ENCODE results near the gene FNBP1L. TPM values are rescaled to one million over a fixed set of nuclear protein-coding genes. Genes with fewer than 3 reads are reported as not detected.
A peak's percentile ranks its signal among the peaks of the same experiment; 100 is the strongest.

FNBP1L gene
- total and polyA plus RNA-seq, 9 of the 15 experiments (the other 6 are each of a cell fraction or from before 2014, with no cell fraction given) = 1.4 to 6.9 (median 5.9) TPM

DNA sequence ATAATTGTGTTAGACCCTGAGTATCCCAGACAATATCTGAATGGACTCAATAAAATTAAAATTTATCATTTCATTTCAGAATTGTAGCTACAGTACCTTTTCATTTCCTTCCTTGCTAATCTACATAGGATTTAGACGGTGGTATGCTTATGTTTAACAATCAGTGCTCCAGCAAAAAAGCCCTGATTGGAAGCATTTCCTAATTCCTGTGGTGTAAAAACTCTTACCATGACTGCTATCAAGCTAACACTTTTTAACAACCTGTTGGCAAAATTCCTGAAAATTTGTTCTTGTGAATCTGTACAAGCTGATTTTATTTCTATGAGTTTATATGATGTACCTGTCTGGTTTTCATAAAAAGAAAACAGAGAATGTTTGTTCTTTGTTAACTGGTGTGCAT is 5.2 kb upstream of the FNBP1L start:
- H3K9me1 ChIP-seq (ENCODE audit: control insufficient read depth, insufficient read depth, low read length) = no peaks in the 10 kb centered on the region
- BruUV-seq (replicated peaks) = no TSS peak
- H4K20me1 ChIP-seq (replicated peaks; ENCODE audit: control insufficient read depth, insufficient read depth, low read length) = no peaks in the 10 kb centered on the region
- TF ChIP-seq KDM1A (IDR thresholded peaks at IDR 0.05) = peak in 1 of 2 experiments; percentile 36; a peak in 1 of 4 replicates
- no peak for TF ChIP-seq FOXK2 (conservative IDR thresholded peaks at IDR 0.05 in 1 of 2, IDR thresholded peaks at IDR 0.05 in 1 of 2; ENCODE audit: low read depth in 2 of 2)
- DNase-seq (ENCODE audit: extremely low read depth in 1 of 4, low spot score in 3 of 4) (no peak), ATAC-seq (no peak), FAIRE-seq (no peak)
- no peak overlapping the region for H3K27ac ChIP-seq (ENCODE audit: extremely low read depth, low read depth, low read length)
- in situ Hi-C loops (cut with MboI) (loop anchor here (10.0 kb wide), 1 partner anchor 372 kb away; no protein-coding TSS in a partner anchor), intact Hi-C loops (cut with micrococcal nuclease) (no loop called here)
- no peaks in the 10 kb centered on the region for H3K36me3 ChIP-seq (ENCODE audit: control insufficient read depth, insufficient read depth, low read length)
- no peaks in the 10 kb centered on the region; the same call in 1 of the 2 replicates for H3K9me3 ChIP-seq (replicated peaks; ENCODE audit: control insufficient read depth, insufficient read depth, low read depth, low read length)
- no peak overlapping the region for H3K4me2 ChIP-seq (ENCODE audit: insufficient read depth, low read length)
- no peak overlapping the region for H3K9ac ChIP-seq (ENCODE audit: insufficient read depth in 1 of 2, low read depth in 2 of 2, low read length in 2 of 2)
- no peak overlapping the region for H3K4me3 ChIP-seq
- H3K27me3 ChIP-seq (ENCODE audit: control insufficient read depth in 2 of 2, insufficient read depth in 2 of 2, low read length in 2 of 2) = no peaks in the 10 kb centered on the region
- H2AFZ ChIP-seq (ENCODE audit: low read depth, low read length) = no peak overlapping the region
- CTCF ChIA-PET (ENCODE audit: low intra/inter-chr PET ratio) = interaction anchor here (1.0 kb wide), 1 partner anchor 371 kb away, joined by 4 read pairs; no protein-coding TSS in a partner anchor
- POLR2A ChIA-PET = no interaction called here
- H3K79me2 ChIP-seq (ENCODE audit: control insufficient read depth, insufficient read depth, low read length) = no peaks in the 10 kb centered on the region
- 5% methylated on average over 1 of the region's 1 CpG for WGBS (ENCODE audit: insufficient coverage, low coverage, missing lambda C conversion rate)
- peaks cover 0 to 19% of the 10 kb centered on the region in 2 experiments; a peak in 3 of 5 replicates for H3K4me1 ChIP-seq (replicated peaks in 1 of 2; ENCODE audit: control insufficient read depth in 2 of 2, insufficient read depth in 2 of 2, low read length in 2 of 2)

- H4K20me1 ChIP-seq (replicated peaks; ENCODE audit: control insufficient read depth, insufficient read depth, low read length) = no peaks in the 10 kb centered on the region
- H3K9me1 ChIP-seq (ENCODE audit: control insufficient read depth, insufficient read depth, low read length) = no peaks in the 10 kb centered on the region
- intact Hi-C loops (cut with micrococcal nuclease) (no loop called here), in situ Hi-C loops (cut with MboI) (loop anchor here (10.0 kb wide), 1 partner anchor 371 kb away; no protein-coding TSS in a partner anchor)
- ATAC-seq (no peak), FAIRE-seq (no peak), DNase-seq (ENCODE audit: extremely low read depth in 1 of 4, low spot score in 3 of 4) (no peak)
- TF ChIP-seq MCM5 (IDR thresholded peaks at IDR 0.05; ENCODE audit: low read depth) = no peak
- peak; percentile 33; the same call in 1 of the 2 replicates for TF ChIP-seq NFIC (IDR thresholded peaks at IDR 0.05)
- no peak overlapping the region for H3K4me3 ChIP-seq
- no peaks in the 10 kb centered on the region; the same call in 1 of the 2 replicates for H3K9me3 ChIP-seq (replicated peaks; ENCODE audit: control insufficient read depth, insufficient read depth, low read depth, low read length)
- no TSS peak for BruUV-seq (replicated peaks)
- no peaks in the 10 kb centered on the region for H3K36me3 ChIP-seq (ENCODE audit: control insufficient read depth, insufficient read depth, low read length)
- POLR2A ChIA-PET = no interaction called here
- CTCF ChIA-PET (ENCODE audit: low intra/inter-chr PET ratio) = interaction anchor here (1.0 kb wide), 1 partner anchor 370 kb away, joined by 4 read pairs; no protein-coding TSS in a partner anchor
- H3K27ac ChIP-seq (ENCODE audit: extremely low read depth, low read depth, low read length) = no peak overlapping the region
- H3K79me2 ChIP-seq (ENCODE audit: control insufficient read depth, insufficient read depth, low read length) = no peaks in the 10 kb centered on the region
- H3K27me3 ChIP-seq (ENCODE audit: control insufficient read depth in 2 of 2, insufficient read depth in 2 of 2, low read length in 2 of 2) = no peaks in the 10 kb centered on the region
- H3K4me2 ChIP-seq (ENCODE audit: insufficient read depth, low read length) = no peak overlapping the region
- no peak overlapping the region for H3K9ac ChIP-seq (ENCODE audit: insufficient read depth in 1 of 2, low read depth in 2 of 2, low read length in 2 of 2)
- peaks cover 6 to 19% of the 10 kb centered on the region in 2 experiments; a peak in 4 of 5 replicates for H3K4me1 ChIP-seq (replicated peaks in 1 of 2; ENCODE audit: control insufficient read depth in 2 of 2, insufficient read depth in 2 of 2, low read length in 2 of 2)
- H2AFZ ChIP-seq (ENCODE audit: low read depth, low read length) = no peak overlapping the region
These were observed 4.5 kb upstream of the FNBP1L start for GRCh38 chr1:93443454-93443853.
